Ascending aorta (tissue), 2 donors: ENCODE results near the gene ARHGAP26. TPM values are rescaled to one million over a fixed set of nuclear protein-coding genes. Genes with fewer than 3 reads are reported as not detected.
A peak's percentile ranks its signal among the peaks of the same experiment; 100 is the strongest.

Experiments used
- DNase-seq, 2 donors: peaks; one replicate each; pipeline ENCODE4 v3.0.0-alpha.2; 2019; ENCODE audit warnings: low spot score in 2 of 2
- H3K27ac ChIP-seq, 2 donors: fragments of 200-600 bp; sonication (generic); one replicate each; pipeline ENCODE4 v1.5.1; 2016 to 2017; ENCODE audit warnings: mild to moderate bottlenecking in 1 of 2
- H3K27me3 ChIP-seq: fragments of 200-600 bp; sonication (generic); one replicate; pipeline ENCODE4 v1.5.1; 2017
- H3K36me3 ChIP-seq, 2 donors: fragments of 200-600 bp; sonication (generic); one replicate each; pipeline ENCODE4 v1.5.1; 2016
- H3K4me1 ChIP-seq, 2 donors: fragments of 200-600 bp; sonication (generic); one replicate each; pipeline ENCODE4 v1.5.1; 2016 to 2017; ENCODE audit warnings: mild to moderate bottlenecking in 1 of 2
- H3K4me3 ChIP-seq, 2 donors: fragments of 200-600 bp; sonication (generic); one replicate each; pipeline ENCODE4 v1.5.1; 2016 to 2017; ENCODE audit warnings: mild to moderate bottlenecking in 1 of 2
- H3K9me3 ChIP-seq, 2 donors: fragments of 200-600 bp; sonication (generic); one replicate each; pipeline ENCODE4 v1.5.1; 2016
- CTCF ChIP-seq, 3 experiments: fragments of 200-600 bp in 2 of 3; fragments of 450-650 bp in 1 of 3; sonication (generic) in 2 of 3; IDR thresholded peaks; one replicate each; pipeline ENCODE4 v1.5.1; 2016 to 2019; ENCODE audit warnings: antibody characterized with exemption in 3 of 3, mild to moderate bottlenecking in 1 of 3, moderate library complexity in 1 of 3
- intact Hi-C: fragments of 100-400 bp; cut with DNase I; formaldehyde crosslinking; loops from one replicate; pipeline ENCODE4 v1.15.1; 2023
- total RNA-seq: library from RNA; depleted of rRNA; stranded (reverse); fragments of >200 nt; gene quantifications from one replicate; pipeline ENCODE4 v1.1.0, GENCODE V29; 2016

Gene ARHGAP26
- total RNA-seq, 1 donor from 2014 or later = 34.9 TPM

DNA sequence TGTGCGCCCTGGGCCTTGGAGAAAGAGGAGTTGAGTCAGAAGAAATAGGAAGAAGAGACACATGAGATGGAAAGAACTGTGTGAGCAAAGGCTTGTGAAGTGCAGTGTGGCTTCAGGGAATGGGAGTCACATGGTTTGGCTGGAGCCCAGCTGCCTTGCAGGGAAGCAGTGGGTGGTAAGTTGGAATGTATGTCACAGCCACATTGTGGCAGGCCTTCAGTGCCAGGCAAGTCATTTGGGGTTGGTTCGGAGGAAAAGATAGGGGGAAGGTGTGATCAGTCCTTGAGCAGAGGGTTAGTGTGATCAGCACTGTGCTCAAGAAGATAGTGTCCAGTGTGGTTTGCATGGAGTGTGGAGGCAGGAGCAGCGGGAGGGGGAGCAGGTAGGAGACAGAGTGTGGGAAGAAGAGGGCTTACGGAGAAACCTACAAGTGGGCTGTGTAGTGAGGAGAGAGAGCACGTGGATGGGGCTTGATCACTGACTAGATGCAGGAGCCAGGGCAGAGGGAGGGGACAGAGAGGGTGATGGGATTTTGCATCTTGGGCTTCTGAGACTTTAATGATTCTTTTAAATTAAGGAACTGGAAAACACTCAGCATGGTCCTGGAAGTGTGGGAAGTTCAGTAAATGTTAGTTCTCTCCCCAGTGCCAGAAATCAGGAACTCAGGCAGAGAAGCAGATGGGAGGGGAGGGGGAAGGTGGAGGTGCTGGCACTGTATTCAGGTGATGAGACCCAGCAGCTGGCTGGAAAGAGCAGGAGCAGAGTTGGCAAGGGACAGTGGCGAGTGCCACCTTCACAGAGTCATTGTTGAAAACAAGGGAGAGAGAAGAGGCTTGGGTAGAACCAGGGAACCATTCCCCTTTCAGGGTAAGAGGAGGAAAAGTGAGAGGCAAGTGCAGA lies 46.6 kb downstream of the ARHGAP26 start:
- no peak for TF ChIP-seq CTCF (IDR thresholded peaks at IDR 0.05)
- Histone ChIP-seq H3K27ac (peak overlapping the region; percentile 66 to 69), H3K27me3 (no peaks in the 10 kb centered on the region), H3K9me3 (no peaks in the 10 kb centered on the region), H3K4me1 (peaks cover 10 to 56% of the 10 kb centered on the region in 2 donors), H3K4me3 (no peak overlapping the region), H3K36me3 (no peaks in the 10 kb centered on the region)
- intact Hi-C loops = loop anchor here (5.0 kb wide), 1 partner anchor 44 kb away; the partner anchor contains the start of gene ARHGAP26
- DNase-seq = peak; percentile 36 to 75

DNA sequence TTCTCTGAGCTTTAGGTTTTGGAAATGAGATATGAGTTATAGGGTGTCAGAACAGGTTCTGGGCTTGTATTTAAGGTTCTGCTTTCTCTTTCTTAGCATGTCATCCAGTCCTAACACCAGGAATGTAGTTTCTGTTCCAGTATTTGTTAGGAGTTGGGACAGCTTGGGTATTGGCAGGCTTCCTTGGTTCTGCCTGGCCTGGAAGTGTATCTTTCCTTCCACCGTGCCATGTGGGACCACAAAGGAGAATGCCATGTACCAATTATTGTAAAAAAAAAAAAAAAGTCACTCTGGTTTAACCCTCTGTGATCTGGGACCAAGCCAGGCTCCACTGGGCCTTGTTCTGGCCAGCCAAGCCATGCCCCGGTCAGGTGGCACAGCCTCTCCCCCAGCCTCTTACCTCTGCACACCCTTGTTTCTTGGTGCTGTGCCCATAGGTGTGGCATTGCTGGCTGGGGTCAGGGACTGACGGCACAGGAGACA lies 47.8 kb downstream of the ARHGAP26 start:
- no peaks in the 10 kb centered on the region for H3K36me3 ChIP-seq
- H3K27me3 ChIP-seq = no peaks in the 10 kb centered on the region
- H3K4me3 ChIP-seq = no peak overlapping the region
- H3K27ac ChIP-seq = peak overlapping the region; percentile 66 to 69
- H3K9me3 ChIP-seq = no peaks in the 10 kb centered on the region
- no peak for DNase-seq
- peaks cover 10 to 59% of the 10 kb centered on the region in 2 donors for H3K4me1 ChIP-seq
- intact Hi-C loops = loop anchor here (5.0 kb wide), 1 partner anchor 46 kb away; the partner anchor contains the start of gene ARHGAP26
- TF ChIP-seq CTCF (IDR thresholded peaks at IDR 0.05) = no peak

DNA sequence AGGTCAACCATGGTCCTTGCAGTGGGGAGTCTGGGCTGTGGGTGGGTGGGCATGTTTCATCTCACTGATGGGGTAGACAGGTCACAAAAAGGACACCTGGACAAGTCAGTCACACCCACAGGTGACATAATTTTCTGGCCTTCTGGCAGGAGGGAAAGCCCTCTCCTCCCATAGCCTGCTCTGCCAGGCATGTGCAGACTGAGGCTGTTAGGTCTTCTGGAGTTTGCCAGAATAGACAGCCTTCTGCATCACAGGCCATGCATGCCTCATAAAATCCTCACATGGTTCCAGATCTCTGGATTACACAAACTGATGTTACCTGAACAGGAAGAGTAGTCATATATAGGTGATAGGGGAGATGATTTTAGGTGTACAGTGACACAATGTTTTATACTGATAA lies 49.1 kb downstream of the ARHGAP26 start:
- intact Hi-C loops = loop anchor here (5.0 kb wide), 1 partner anchor 47 kb away; the partner anchor contains the start of gene ARHGAP26
- peaks cover 10 to 55% of the 10 kb centered on the region in 2 donors for H3K4me1 ChIP-seq
- no peak overlapping the region for H3K4me3 ChIP-seq
- DNase-seq = no peak
- TF ChIP-seq CTCF (IDR thresholded peaks at IDR 0.05) = no peak
- peak overlapping the region in 1 of 2 donors; percentile 43 for H3K27ac ChIP-seq
- no peaks in the 10 kb centered on the region for H3K9me3 ChIP-seq
- H3K36me3 ChIP-seq = no peaks in the 10 kb centered on the region
- no peaks in the 10 kb centered on the region for H3K27me3 ChIP-seq

GRCh38 chr5:142819825-142820224 lies 49.6 kb downstream of the ARHGAP26 start:
- H3K27ac ChIP-seq = no peak overlapping the region
- no peak for TF ChIP-seq CTCF (IDR thresholded peaks at IDR 0.05)
- no peaks in the 10 kb centered on the region for H3K36me3 ChIP-seq
- H3K4me3 ChIP-seq = no peak overlapping the region
- no peaks in the 10 kb centered on the region for H3K27me3 ChIP-seq
- H3K9me3 ChIP-seq = no peaks in the 10 kb centered on the region
- intact Hi-C loops = loop anchor here (5.0 kb wide), 1 partner anchor 48 kb away; the partner anchor contains the start of gene ARHGAP26
- DNase-seq = no peak
- H3K4me1 ChIP-seq = peaks cover 10 to 54% of the 10 kb centered on the region in 2 donors

GRCh38 chr5:142820447-142820846 lies 50.3 kb downstream of the ARHGAP26 start:
- intact Hi-C loops = no loop called here
- no peaks in the 10 kb centered on the region for H3K36me3 ChIP-seq
- no peak overlapping the region for H3K4me3 ChIP-seq
- no peak overlapping the region for H3K27ac ChIP-seq
- no peaks in the 10 kb centered on the region for H3K27me3 ChIP-seq
- H3K9me3 ChIP-seq = no peaks in the 10 kb centered on the region
- no peak for DNase-seq
- H3K4me1 ChIP-seq = peaks cover 10 to 57% of the 10 kb centered on the region in 2 donors
- no peak for TF ChIP-seq CTCF (IDR thresholded peaks at IDR 0.05)
